Lower leg skin (tissue), 4 donors: ENCODE results near the gene CRTC3. TPM values are rescaled to one million over a fixed set of nuclear protein-coding genes. Genes with fewer than 3 reads are reported as not detected.
A peak's percentile ranks its signal among the peaks of the same experiment; 100 is the strongest.

Experiments used
- DNase-seq, 2 donors: peaks; one replicate each; pipeline ENCODE4 v3.0.0-alpha.2; 2019; ENCODE audit warnings: low spot score in 2 of 2
- H3K4me3 ChIP-seq: fragments of 200-600 bp; sonication (generic); 2 replicates; pipeline ENCODE4 v1.5.1; 2017; ENCODE audit warnings: mild to moderate bottlenecking, low read depth; ENCODE audit not compliant: poor library complexity, severe bottlenecking
- CTCF ChIP-seq, 3 donors: fragments of 450-650 bp; IDR thresholded peaks; one replicate each; pipeline ENCODE4 v1.5.1; 2016; ENCODE audit warnings: antibody characterized with exemption in 3 of 3, mild to moderate bottlenecking in 3 of 3, moderate library complexity in 2 of 3
- POLR2A ChIP-seq, 2 donors: fragments of 450-650 bp; IDR thresholded peaks; one replicate each; pipeline ENCODE4 v1.6.1; 2016 to 2017; ENCODE audit warnings: antibody characterized with exemption in 2 of 2, mild to moderate bottlenecking in 1 of 2, moderate library complexity in 1 of 2
- WGBS, 2 donors: methylation state at CpG; one replicate each; pipeline ENCODE4 v1.1.5; 2018; 5-methylcytosine and 5-hydroxymethylcytosine counted together
- intact Hi-C: fragments of 100-400 bp; cut with DNase I; formaldehyde crosslinking; loops from one replicate; pipeline ENCODE4 v1.15.0; 2023; ENCODE audit warnings: low total_unique reads
- total RNA-seq, 4 donors: library from RNA; depleted of rRNA; stranded (reverse); fragments of >200 nt; gene quantifications; one replicate each; pipeline ENCODE4 v1.1.0, GENCODE V29; 2016

Gene CRTC3
- 10 to 100 TPM; 27.3 to 32.5 (median 28.9) TPM for total RNA-seq

GRCh38 chr15:90529371-90530249 is at the start of gene CRTC3:
TSS of gene CRTC3 (plus strand) at chr15:90529923. CDS start at chr15:90530072, 149 bp downstream.
- 1 to 2% methylated on average over 20 to 38 of the region's 104 CpGs for WGBS, 2 donors
- peak within 1 kb of the TSS; percentile 70 for H3K4me3 ChIP-seq
- intact Hi-C loops: no loop called here
- DNase-seq: peak; percentile 25 to 89
- no peak for TF ChIP-seq POLR2A (IDR thresholded peaks at IDR 0.05)
- TF ChIP-seq CTCF (IDR thresholded peaks at IDR 0.05): no peak

- DNase-seq: no peak
- 72 to 75% methylated on average over 3 of the region's 3 CpGs for WGBS, 2 donors
- intact Hi-C loops: no loop called here
- TF ChIP-seq POLR2A (IDR thresholded peaks at IDR 0.05) (no peak), CTCF (IDR thresholded peaks at IDR 0.05) (no peak)
- no peak overlapping the region for H3K4me3 ChIP-seq
Measured at GRCh38 chr15:90481023-90481422, 48.7 kb upstream of the CRTC3 start.

- intact Hi-C loops: no loop called here
- no peak for DNase-seq
- WGBS, 2 donors: 59 to 62% methylated on average over 7 of the region's 7 CpGs
Measured at GRCh38 chr15:90482124-90483011, 47.4 kb upstream of the CRTC3 start.

GRCh38 chr15:90483012-90483307 is 46.8 kb upstream of the CRTC3 start:
- intact Hi-C loops: no loop called here
- WGBS, 2 donors: 43 to 48% methylated on average over 1 of the region's 1 CpG

More at GRCh38 chr15:90482124-90483011, 47.4 kb upstream of the CRTC3 start:
- TF ChIP-seq CTCF (IDR thresholded peaks at IDR 0.05) (peak in 1 of 3 donors; percentile 66), POLR2A (IDR thresholded peaks at IDR 0.05) (no peak)
- no peak overlapping the region for H3K4me3 ChIP-seq

GRCh38 chr15:90483637-90484036 is 46.1 kb upstream of the CRTC3 start:
- H3K4me3 ChIP-seq: no peak overlapping the region
- DNase-seq: no peak
- WGBS, 2 donors: 89 to 92% methylated on average over 2 of the region's 2 CpGs
- no peak for TF ChIP-seq CTCF (IDR thresholded peaks at IDR 0.05)
- TF ChIP-seq POLR2A (IDR thresholded peaks at IDR 0.05): no peak
- intact Hi-C loops: no loop called here

More at GRCh38 chr15:90483012-90483307, 46.8 kb upstream of the CRTC3 start:
- H3K4me3 ChIP-seq: no peak overlapping the region
- TF ChIP-seq POLR2A (IDR thresholded peaks at IDR 0.05) (no peak), CTCF (IDR thresholded peaks at IDR 0.05) (no peak)
- no peak for DNase-seq
